Gastroesophageal sphincter (tissue), 3 donors: ENCODE measurements around the gene HMGXB3.

Experiments
- POLR2A ChIP-seq, 2 donors: fragments of 450-650 bp; IDR thresholded peaks; one replicate each; pipeline ENCODE4 v1.6.1; 2017; ENCODE audit warnings: antibody characterized with exemption in 2 of 2, mild to moderate bottlenecking in 2 of 2, moderate library complexity in 1 of 2
- TF ChIP-seq, protein P1 (sequence below), 4 experiments: fragments of 200-600 bp in 2 of 4; fragments of 450-650 bp in 2 of 4; sonication (generic) in 1 of 4; IDR thresholded peaks; one replicate each; pipeline ENCODE4 v1.5.1; 2017 to 2019; ENCODE audit warnings: antibody characterized with exemption in 4 of 4, mild to moderate bottlenecking in 2 of 4, moderate library complexity in 2 of 4

DNA sequence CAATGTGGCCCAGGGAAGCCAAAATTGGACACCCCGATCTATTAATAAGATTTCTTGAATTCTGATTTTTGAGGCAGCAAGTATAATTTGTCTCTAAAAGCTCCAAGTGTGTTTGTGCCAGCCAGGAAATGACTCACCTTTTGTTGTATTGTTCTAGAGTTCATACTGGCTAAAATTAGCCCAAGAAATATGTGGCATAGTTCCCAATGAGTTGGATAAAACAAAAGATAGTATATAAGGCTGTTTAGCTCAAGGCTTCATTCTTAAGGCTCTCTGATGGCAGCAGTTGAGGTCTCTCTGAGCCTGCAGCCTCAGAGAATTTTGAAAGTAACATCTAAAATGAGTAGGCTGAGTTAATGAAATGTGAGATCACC is 21.6 kb downstream of the HMGXB3 start:
- TF ChIP-seq, protein P1, sequence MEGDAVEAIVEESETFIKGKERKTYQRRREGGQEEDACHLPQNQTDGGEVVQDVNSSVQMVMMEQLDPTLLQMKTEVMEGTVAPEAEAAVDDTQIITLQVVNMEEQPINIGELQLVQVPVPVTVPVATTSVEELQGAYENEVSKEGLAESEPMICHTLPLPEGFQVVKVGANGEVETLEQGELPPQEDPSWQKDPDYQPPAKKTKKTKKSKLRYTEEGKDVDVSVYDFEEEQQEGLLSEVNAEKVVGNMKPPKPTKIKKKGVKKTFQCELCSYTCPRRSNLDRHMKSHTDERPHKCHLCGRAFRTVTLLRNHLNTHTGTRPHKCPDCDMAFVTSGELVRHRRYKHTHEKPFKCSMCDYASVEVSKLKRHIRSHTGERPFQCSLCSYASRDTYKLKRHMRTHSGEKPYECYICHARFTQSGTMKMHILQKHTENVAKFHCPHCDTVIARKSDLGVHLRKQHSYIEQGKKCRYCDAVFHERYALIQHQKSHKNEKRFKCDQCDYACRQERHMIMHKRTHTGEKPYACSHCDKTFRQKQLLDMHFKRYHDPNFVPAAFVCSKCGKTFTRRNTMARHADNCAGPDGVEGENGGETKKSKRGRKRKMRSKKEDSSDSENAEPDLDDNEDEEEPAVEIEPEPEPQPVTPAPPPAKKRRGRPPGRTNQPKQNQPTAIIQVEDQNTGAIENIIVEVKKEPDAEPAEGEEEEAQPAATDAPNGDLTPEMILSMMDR (IDR thresholded peaks at IDR 0.05): no peak
- no peak for TF ChIP-seq POLR2A (IDR thresholded peaks at IDR 0.05)
